Activated B cell treated with CpG ODN at 0.5 μM for 24 hours (primary cell): ENCODE data around the gene RERE. TPM values are rescaled to one million over a fixed set of nuclear protein-coding genes. Genes with fewer than 3 reads are reported as not detected.

Experiments used
- ATAC-seq: fragments of 200-7000 bp; cut with Tn5 transposase; one replicate; pipeline ENCODE4 v1.10.0; 2021; ENCODE audit warnings: low read depth, mild to moderate bottlenecking, moderate library complexity
- CTCF ChIA-PET: fragments of 350-600 bp; sonication (Branson Sonifier 250); formaldehyde crosslinking; loops from one replicate; lab custom pipeline; 2021; ENCODE audit warnings: antibody characterized with exemption; lab: Charles Lee
- POLR2A ChIA-PET: fragments of 350-600 bp; sonication (Branson Sonifier 250); formaldehyde crosslinking; loops from one replicate; lab custom pipeline; 2021; ENCODE audit warnings: antibody characterized with exemption; lab: Charles Lee
- DNase-seq: peaks from one replicate; pipeline ENCODE4 v3.0.0; 2022
- H3K27ac Mint-ChIP-seq: one replicate; pipeline ENCODE4 v1.8.0; 2020; ENCODE audit warnings: mixed read lengths
- H3K27me3 Mint-ChIP-seq: one replicate; pipeline ENCODE4 v1.8.0; 2021; ENCODE audit warnings: mixed read lengths
- H3K36me3 Mint-ChIP-seq: one replicate; pipeline ENCODE4 v1.8.0; 2021; ENCODE audit warnings: low read depth, mixed read lengths
- H3K4me1 Mint-ChIP-seq: one replicate; pipeline ENCODE4 v1.8.0; 2021; ENCODE audit warnings: mixed read lengths
- H3K4me3 Mint-ChIP-seq: one replicate; pipeline ENCODE4 v1.8.0; 2020; ENCODE audit warnings: mild to moderate bottlenecking, mixed read lengths
- H3K9me3 Mint-ChIP-seq: one replicate; pipeline ENCODE4 v1.8.0; 2020; ENCODE audit warnings: mixed read lengths
- CTCF ChIP-seq: fragments of 200-600 bp; IDR thresholded peaks from one replicate; pipeline ENCODE4 v1.8.0; 2022; ENCODE audit warnings: antibody characterized with exemption, mild to moderate bottlenecking
- intact Hi-C: fragments of 100-400 bp; cut with micrococcal nuclease; formaldehyde crosslinking; loops from one replicate; pipeline ENCODE4 v1.15.1; 2024
- total RNA-seq: library from RNA; stranded (reverse); gene quantifications from 2 replicates; pipeline ENCODE4 v1.2.3, GENCODE V29; 2022

RERE gene
- total RNA-seq, 1 donor from 2014 or later, result 98.8 TPM

GRCh38 chr1:8539683-8540082 lies 277.8 kb downstream of the RERE start:
- CTCF ChIA-PET, result interaction anchor here (0.7 to 0.9 kb wide), 2 partner anchors 47 to 131 kb away, joined by 3 read pairs; no protein-coding TSS in a partner anchor
- Mint-ChIP-seq H3K9me3 (peaks cover under 1% of the 10 kb centered on the region), H3K36me3 (peaks cover 50% of the 10 kb centered on the region), H3K4me3 (no peak overlapping the region), H3K27ac (no peak overlapping the region), H3K4me1 (peaks cover 34% of the 10 kb centered on the region), H3K27me3 (no peaks in the 10 kb centered on the region)
- intact Hi-C loops, result no loop called here
- no peak for TF ChIP-seq CTCF
- peak; percentile 47 for ATAC-seq
- POLR2A ChIA-PET, result interaction anchor here (0.7 to 0.9 kb wide), 2 partner anchors 16 to 111 kb away, joined by 3 read pairs; no protein-coding TSS in a partner anchor
- no peak for DNase-seq

- DNase-seq, result no peak
- Mint-ChIP-seq H3K27ac (no peak overlapping the region), H3K36me3 (peaks cover 39% of the 10 kb centered on the region), H3K27me3 (no peaks in the 10 kb centered on the region), H3K4me1 (peaks cover 43% of the 10 kb centered on the region), H3K4me3 (no peak overlapping the region), H3K9me3 (no peaks in the 10 kb centered on the region)
- ATAC-seq, result no peak
- intact Hi-C loops, result no loop called here
- POLR2A ChIA-PET, result interaction anchor here (0.7 to 1.5 kb wide), 2 partner anchors 12 to 488 kb away, joined by 4 to 7 read pairs; no protein-coding TSS in a partner anchor
- TF ChIP-seq CTCF, result no peak
- CTCF ChIA-PET, result interaction anchor here (1.6 to 2.1 kb wide), 2 partner anchors 23 to 129 kb away, joined by 4 read pairs; no protein-coding TSS in a partner anchor
Measured at GRCh38 chr1:8538502-8538901, 278.9 kb downstream of the RERE start.

GRCh38 chr1:8537991-8538390 lies 279.4 kb downstream of the RERE start:
- Mint-ChIP-seq H3K36me3 (peaks cover 38% of the 10 kb centered on the region), H3K4me3 (no peak overlapping the region), H3K27ac (no peak overlapping the region), H3K4me1 (peaks cover 48% of the 10 kb centered on the region), H3K9me3 (no peaks in the 10 kb centered on the region), H3K27me3 (no peaks in the 10 kb centered on the region)
- ChIA-PET POLR2A (interaction anchor here (1.5 kb wide), 1 partner anchor 12 kb away, joined by 7 read pairs; no protein-coding TSS in a partner anchor), CTCF (interaction anchor here (1.6 to 2.1 kb wide), 2 partner anchors 24 to 128 kb away, joined by 4 read pairs; no protein-coding TSS in a partner anchor)
- intact Hi-C loops, result no loop called here
- ATAC-seq (no peak), DNase-seq (no peak)
- no peak for TF ChIP-seq CTCF

GRCh38 chr1:8536515-8536914 lies 280.9 kb downstream of the RERE start:
- intact Hi-C loops, result no loop called here
- POLR2A ChIA-PET, result interaction anchor here (0.7 to 1.0 kb wide), 2 partner anchors 11 to 1092 kb away, joined by 4 to 7 read pairs; no protein-coding TSS in a partner anchor

More at GRCh38 chr1:8536515-8536914, 280.9 kb downstream of the RERE start:
- Mint-ChIP-seq H3K9me3 (no peaks in the 10 kb centered on the region), H3K4me1 (peaks cover 55% of the 10 kb centered on the region), H3K4me3 (no peak overlapping the region), H3K27me3 (no peaks in the 10 kb centered on the region), H3K27ac (no peak overlapping the region), H3K36me3 (peaks cover 38% of the 10 kb centered on the region)
- ATAC-seq (no peak), DNase-seq (no peak)
- CTCF ChIA-PET, result interaction anchor here (0.7 kb wide), 1 partner anchor 133 kb away, joined by 3 read pairs; no protein-coding TSS in a partner anchor
- TF ChIP-seq CTCF, result no peak
